Spleen (tissue), 7 donors: ENCODE measurements around the gene AGBL1.

Source experiments
- POLR2AphosphoS5 ChIP-seq, 3 donors: sonication (generic); formaldehyde crosslinking; IDR thresholded peaks; one replicate each; pipeline ENCODE4 v1.5.1; 2017; ENCODE audit warnings: antibody characterized with exemption in 3 of 3
- TF ChIP-seq, protein P1 (sequence below), 11 experiments: fragments of 200-600 bp in 7 of 11; fragments of 450-650 bp in 4 of 11; sonication (generic) in 4 of 11; IDR thresholded peaks in 8 of 11; conservative IDR thresholded peaks in 3 of 11; 1 replicate in 7 of 11; 2 replicates in 4 of 11; pipeline versions ENCODE4 v1.4.0 to v1.8.0; 2016 to 2021; ENCODE audit warnings: antibody characterized with exemption in 11 of 11, inconsistent platforms in 4 of 11, mild to moderate bottlenecking in 1 of 11
- donor health status: DM: no; HTN: no; CAD: no; lungs with moderate emphysema.
- donor health status: DM: no; HTN: no; CAD: no.
- donor health status: DM: no; HTN: no; CAD: no.

DNA sequence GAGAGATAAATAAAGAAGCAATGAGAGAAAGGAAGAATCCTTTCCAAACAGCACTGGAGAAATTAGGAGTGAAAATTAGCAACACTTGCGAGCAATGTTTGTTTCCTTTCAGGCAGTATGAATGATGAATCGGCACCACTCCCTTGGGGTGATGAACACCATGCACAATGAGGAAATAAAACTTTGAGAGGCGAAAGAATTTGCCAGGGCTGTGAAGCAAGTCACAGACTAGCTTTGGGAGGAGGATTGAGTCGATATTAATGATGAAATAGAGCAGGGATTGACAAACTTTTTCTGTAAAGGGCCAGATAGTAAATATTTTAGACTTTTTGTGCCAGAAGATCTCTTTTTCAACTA lies 237.7 kb downstream of the AGBL1 start:
- TF ChIP-seq, protein P1, sequence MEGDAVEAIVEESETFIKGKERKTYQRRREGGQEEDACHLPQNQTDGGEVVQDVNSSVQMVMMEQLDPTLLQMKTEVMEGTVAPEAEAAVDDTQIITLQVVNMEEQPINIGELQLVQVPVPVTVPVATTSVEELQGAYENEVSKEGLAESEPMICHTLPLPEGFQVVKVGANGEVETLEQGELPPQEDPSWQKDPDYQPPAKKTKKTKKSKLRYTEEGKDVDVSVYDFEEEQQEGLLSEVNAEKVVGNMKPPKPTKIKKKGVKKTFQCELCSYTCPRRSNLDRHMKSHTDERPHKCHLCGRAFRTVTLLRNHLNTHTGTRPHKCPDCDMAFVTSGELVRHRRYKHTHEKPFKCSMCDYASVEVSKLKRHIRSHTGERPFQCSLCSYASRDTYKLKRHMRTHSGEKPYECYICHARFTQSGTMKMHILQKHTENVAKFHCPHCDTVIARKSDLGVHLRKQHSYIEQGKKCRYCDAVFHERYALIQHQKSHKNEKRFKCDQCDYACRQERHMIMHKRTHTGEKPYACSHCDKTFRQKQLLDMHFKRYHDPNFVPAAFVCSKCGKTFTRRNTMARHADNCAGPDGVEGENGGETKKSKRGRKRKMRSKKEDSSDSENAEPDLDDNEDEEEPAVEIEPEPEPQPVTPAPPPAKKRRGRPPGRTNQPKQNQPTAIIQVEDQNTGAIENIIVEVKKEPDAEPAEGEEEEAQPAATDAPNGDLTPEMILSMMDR (IDR thresholded peaks at IDR 0.05 in 8 of 11, conservative IDR thresholded peaks at IDR 0.05 in 3 of 11) = no peak
- TF ChIP-seq POLR2AphosphoS5 (IDR thresholded peaks at IDR 0.05) = no peak
